GM12878 (cell line): ENCODE results near the gene TBRG4. TPM values are rescaled to one million over a fixed set of nuclear protein-coding genes. Genes with fewer than 3 reads are reported as not detected.

Experiments used
- ATAC-seq: fragments of 200-7000 bp; cut with Tn5 transposase; 3 replicates; pipeline ENCODE4 v1.9.1; 2020; ENCODE audit warnings: mild to moderate bottlenecking, moderate library complexity
- BruUV-seq: library from RNA; stranded (reverse); fragments of 400-500 nt; replicated peaks from 2 replicates; lab custom pipeline; 2021; lab: Mats Ljungman, UMichigan
- CTCF ChIA-PET: fragments of 300-600 bp; sonication (Branson Sonifier 250); formaldehyde crosslinking; extraction: SDS; loops from one replicate; lab custom pipeline; 2021; ENCODE audit warnings: inconsistent platforms; lab: Yijun Ruan, JAX
- POLR2A ChIA-PET: fragments of 350-600 bp; formaldehyde crosslinking; extraction: SDS; loops from one replicate; lab custom pipeline; 2021; ENCODE audit warnings: inconsistent platforms; lab: Charles Lee
- RAD21 ChIA-PET: fragments of 300-600 bp; sonication (Branson Sonifier 250); formaldehyde crosslinking; loops from one replicate; lab custom pipeline; 2023; ENCODE audit warnings: antibody characterized with exemption; ENCODE audit not compliant: unreplicated experiment; lab: Charles Lee
- SMC1A ChIA-PET: fragments of 300-600 bp; sonication (Branson Sonifier 250); formaldehyde crosslinking; loops from one replicate; lab custom pipeline; 2023; ENCODE audit not compliant: unreplicated experiment, uncharacterized antibody; lab: Charles Lee
- DNase-seq: peaks from one replicate; pipeline ENCODE4 v3.0.0-alpha.2; 2011; ENCODE audit warnings: low read depth, low spot score
- FAIRE-seq: peaks from 3 replicates; lab custom pipeline; 2011; peaks lifted over from hg19 to GRCh38; lab: Jason Lieb, UNC
- H2AFZ ChIP-seq: 2 replicates; pipeline ENCODE4 v1.6.0; 2011; ENCODE audit warnings: low read depth, low read length, control low read depth; ENCODE audit not compliant: control insufficient read depth
- H3K27ac ChIP-seq: 2 replicates; pipeline ENCODE4 v1.5.1; 2011; ENCODE audit warnings: control low read depth; ENCODE audit not compliant: control insufficient read depth, insufficient read depth
- H3K27me3 ChIP-seq, 2 experiments: replicated peaks in 1 of 2; 2 replicates each; pipeline versions ENCODE4 v1.6.0 to v1.6.1; 2011; ENCODE audit warnings: low read length in 1 of 2; ENCODE audit not compliant: control insufficient read depth in 2 of 2, insufficient read depth in 2 of 2
- H3K36me3 ChIP-seq, 2 experiments: 2 replicates each; pipeline ENCODE4 v1.5.1; 2011; ENCODE audit warnings: low read length in 1 of 2; ENCODE audit not compliant: control insufficient read depth in 2 of 2, insufficient read depth in 2 of 2
- H3K4me1 ChIP-seq: 2 replicates; pipeline ENCODE4 v1.6.1; 2011; ENCODE audit warnings: mild to moderate bottlenecking, low read length, moderate library complexity, mixed read lengths; ENCODE audit not compliant: control insufficient read depth, insufficient read depth
- H3K4me2 ChIP-seq: 2 replicates; pipeline ENCODE4 v1.6.0; 2011; ENCODE audit warnings: control low read depth; ENCODE audit not compliant: control insufficient read depth, insufficient read depth
- H3K4me3 ChIP-seq: fragments of 200-600 bp; sonication (generic); 2 replicates; pipeline ENCODE4 v1.5.1; 2016
- H3K79me2 ChIP-seq: 2 replicates; pipeline ENCODE4 v1.6.0; 2011; ENCODE audit warnings: low read length; ENCODE audit not compliant: control insufficient read depth, insufficient read depth
- H3K9ac ChIP-seq: 2 replicates; pipeline ENCODE4 v1.8.0; 2011; ENCODE audit warnings: low read length, control low read depth, mixed read lengths; ENCODE audit not compliant: control insufficient read depth, insufficient read depth
- H3K9me3 ChIP-seq: replicated peaks from 3 replicates; pipeline ENCODE4 v1.5.1; 2011; ENCODE audit warnings: mild to moderate bottlenecking, low read length; ENCODE audit not compliant: control insufficient read depth, insufficient read depth
- H4K20me1 ChIP-seq: 2 replicates; pipeline ENCODE4 v1.6.0; 2011; ENCODE audit not compliant: control insufficient read depth, insufficient read depth
- E2F8 ChIP-seq: fragments of 450-650 bp; IDR thresholded peaks from 2 replicates; pipeline ENCODE4 v1.6.1; 2018; ENCODE audit warnings: mild to moderate bottlenecking, low read depth, moderate library complexity; ENCODE audit not compliant: partially characterized antibody
- MAX ChIP-seq: IDR thresholded peaks from 2 replicates; pipeline ENCODE4 v1.6.1; 2012; ENCODE audit warnings: low read depth, low read length, improper control_type of control experiment
- MYC ChIP-seq: IDR thresholded peaks from 2 replicates; pipeline ENCODE4 v1.6.1; 2011; ENCODE audit warnings: mild to moderate bottlenecking, low read length, moderate library complexity, inconsistent platforms; ENCODE audit not compliant: insufficient read depth, insufficient replicate concordance, insufficient read length, severe bottlenecking
- POLR2A ChIP-seq: IDR thresholded peaks from 2 replicates; pipeline ENCODE4 v1.6.1; 2011; ENCODE audit warnings: low read depth, mild to moderate bottlenecking, low read length
- SMAD5 ChIP-seq: IDR thresholded peaks from 2 replicates; pipeline ENCODE4 v1.6.1; 2016; ENCODE audit warnings: antibody characterized with exemption, low read depth
- WGBS: methylation state at CpG from one replicate; pipeline ENCODE4 v1.1.6; 2016; ENCODE audit warnings: low lambda C conversion rate; ENCODE audit not compliant: insufficient replicate concordance, insufficient coverage; ENCODE audit errors: missing lambda C conversion rate; 5-methylcytosine and 5-hydroxymethylcytosine counted together
- in situ Hi-C: fragments of 300-500 bp; cut with MboI; formaldehyde crosslinking; loops from 9 replicates; pipeline ENCODE4 v1.14.3; 2018; ENCODE audit warnings: mixed read lengths
- intact Hi-C: fragments of 100-400 bp; cut with micrococcal nuclease; formaldehyde crosslinking; loops from one replicate; pipeline ENCODE4 v1.14.2; 2022; ENCODE audit not compliant: unreplicated experiment
- polyA plus RNA-seq, 11 experiments: library from polyadenylated mRNA; depleted of rRNA in 4 of 11; unstranded in 6 of 11; stranded (reverse) in 5 of 11; fragments of >200 nt; fragmentation: Nextera tagmentation in 4 of 11; fragmentation: Illumina TruSeq in 1 of 11; extraction: Ambion mirVana in 4 of 11; extraction: Trizol in 1 of 11; gene quantifications; 1 replicate in 1 of 11; 2 replicates in 10 of 11; pipeline versions ENCODE4 v1.2.1 to v1.2.3, GENCODE V29; 2011 to 2016; ENCODE audit warnings: inconsistent platforms in 2 of 11, missing spikeins in 2 of 11, low read depth in 1 of 11
- total RNA-seq, 4 experiments: library from RNA; depleted of rRNA in 3 of 4; stranded (reverse); fragments of >200 nt in 3 of 4; fragmentation: Illumina TruSeq in 1 of 4; extraction: Trizol in 1 of 4; gene quantifications; 2 replicates each; pipeline versions ENCODE4 v1.2.1 to v1.2.3, GENCODE V29; 2013 to 2021

The TBRG4 gene
- total and polyA plus RNA-seq, 10 of the 15 experiments (the other 5 are each of a cell fraction or from before 2014, with no cell fraction given) = 8.4 to 130 (median 118) TPM

GRCh38 chr7:45106820-45107219 lies 4.7 kb downstream of the TBRG4 start (continued):
- TF ChIP-seq E2F8 (no peak), MYC (no peak), MAX (no peak)

- POLR2A ChIA-PET = no interaction called here
- RAD21 ChIA-PET = interaction anchor here (1.3 kb wide), 1 partner anchor 132 kb away, joined by 3 read pairs; no protein-coding TSS in a partner anchor
These were observed 5.8 kb downstream of the TBRG4 start for GRCh38 chr7:45105588-45106188.

More at GRCh38 chr7:45105588-45106188, 5.8 kb downstream of the TBRG4 start:
- H3K27me3 ChIP-seq = no peaks in the 10 kb centered on the region
- peaks cover 6% of the 10 kb centered on the region for H4K20me1 ChIP-seq
- H3K4me1 ChIP-seq = peaks cover 7% of the 10 kb centered on the region
- H3K4me2 ChIP-seq = no peak overlapping the region
- peaks cover 49 to 54% of the 10 kb centered on the region in 2 experiments for H3K36me3 ChIP-seq
- H3K9ac ChIP-seq = no peak overlapping the region
- no peak overlapping the region for H3K4me3 ChIP-seq
- H3K27ac ChIP-seq = no peak overlapping the region
- in situ Hi-C loops = no loop called here
- ChIA-PET SMC1A (no interaction called here), CTCF (interaction anchor here (1.3 kb wide), 1 partner anchor 132 kb away, joined by 6 read pairs; no protein-coding TSS in a partner anchor)
- 97% methylated on average over 8 of the region's 8 CpGs for WGBS
- intact Hi-C loops = no loop called here
- DNase-seq (no peak), ATAC-seq (no peak), FAIRE-seq (no peak)
- H3K9me3 ChIP-seq = no peaks in the 10 kb centered on the region
- TF ChIP-seq POLR2A = peak; percentile 56
- TF ChIP-seq SMAD5 = no peak
- peaks cover 43% of the 10 kb centered on the region for H3K79me2 ChIP-seq
- H2AFZ ChIP-seq = no peak overlapping the region
- BruUV-seq = no TSS peak
